Measurements from ENCODE around the gene MSGN1.

- TF ChIP-seq CTCF (IDR thresholded peaks at IDR 0.05) (no peak), YY1 (IDR thresholded peaks at IDR 0.05; ENCODE audit: low read depth) (no peak), CHD2 (IDR thresholded peaks at IDR 0.05; ENCODE audit: low read length, partially characterized antibody) (no peak), SIN3A (IDR thresholded peaks at IDR 0.05; ENCODE audit: borderline replicate concordance, low read depth, low read length) (no peak), RXRA (IDR thresholded peaks at IDR 0.05; ENCODE audit: borderline replicate concordance, low read depth) (no peak), RAD21 (IDR thresholded peaks at IDR 0.05; ENCODE audit: low read length) (no peak), REST (IDR thresholded peaks at IDR 0.05; ENCODE audit: low read depth, low read length) (no peak), TCF12 (IDR thresholded peaks at IDR 0.05) (no peak), GABPA (IDR thresholded peaks at IDR 0.05; ENCODE audit: low read depth) (no peak), TAF1 (IDR thresholded peaks at IDR 0.05; ENCODE audit: borderline replicate concordance, low read depth, low read length) (no peak), EZH2phosphoT487 (IDR thresholded peaks at IDR 0.05; ENCODE audit: borderline replicate concordance, low read depth) (no peak)
Observed at GRCh38 chr2:17845806-17846205, 29.5 kb downstream of the MSGN1 start.

Data from SK-N-SH (cell line).